22Rv1 (cell line): ENCODE results near the gene BMP7.

ENCODE experiments used
- H3K27ac ChIP-seq: fragments of 450-650 bp; 2 replicates; pipeline ENCODE4 v1.5.1; 2017
- CTCF ChIP-seq: fragments of 450-650 bp; IDR thresholded peaks from 2 replicates; pipeline ENCODE4 v1.5.1; 2017; ENCODE audit warnings: mild to moderate bottlenecking
- ZFX ChIP-seq: fragments of 450-650 bp; IDR thresholded peaks from 2 replicates; pipeline ENCODE4 v1.6.1; 2017; ENCODE audit warnings: antibody characterized with exemption, borderline replicate concordance

The BMP7 gene

GRCh38 chr20:57177636-57178280, 88.7 kb downstream of the BMP7 start:
- TF ChIP-seq ZFX (no peak), CTCF (no peak)

GRCh38 chr20:57176842-57177241, 89.6 kb downstream of the BMP7 start:
- TF ChIP-seq CTCF (no peak), ZFX (no peak)
- H3K27ac ChIP-seq: no peak overlapping the region

More at GRCh38 chr20:57177636-57178280, 88.7 kb downstream of the BMP7 start:
- H3K27ac ChIP-seq: no peak overlapping the region

- H3K27ac ChIP-seq: no peak overlapping the region
- TF ChIP-seq CTCF (no peak), ZFX (no peak)
These were observed 90.9 kb downstream of the BMP7 start for GRCh38 chr20:57175397-57176010.

GRCh38 chr20:57174737-57175136, 91.7 kb downstream of the BMP7 start:
- TF ChIP-seq CTCF (no peak), ZFX (no peak)
- no peak overlapping the region for H3K27ac ChIP-seq

GRCh38 chr20:57173986-57174385, 92.5 kb downstream of the BMP7 start:
- TF ChIP-seq ZFX: no peak
- TF ChIP-seq CTCF: no peak

GRCh38 chr20:57173041-57173440, 93.4 kb downstream of the BMP7 start:
- H3K27ac ChIP-seq: no peak overlapping the region
- TF ChIP-seq ZFX: no peak
- no peak for TF ChIP-seq CTCF

More at GRCh38 chr20:57173986-57174385, 92.5 kb downstream of the BMP7 start:
- H3K27ac ChIP-seq: no peak overlapping the region

- H3K27ac ChIP-seq: no peak overlapping the region
- TF ChIP-seq ZFX: no peak
These were observed 96.1 kb downstream of the BMP7 start for GRCh38 chr20:57170343-57170742.
